ENCODE results near the gene ITPK1. TPM values are rescaled to one million over a fixed set of nuclear protein-coding genes. Genes with fewer than 3 reads are reported as not detected.

The ITPK1 gene
- total RNA-seq, 1 experiment from 2014 or later, result 25.9 TPM

- POLR2A ChIA-PET, result no interaction called here
- BruUV-seq (replicated peaks), result no TSS peak
- H3K27me3 ChIP-seq (ENCODE audit: control insufficient read depth, insufficient read depth, low read length), result no peaks in the 10 kb centered on the region
- in situ Hi-C loops (cut with HindIII; ENCODE audit: low pct_unique_long_range_greater_than_20kb, low sequenced_read_pairs), result no loop called here
- no peaks in the 10 kb centered on the region for H3K9me3 ChIP-seq (ENCODE audit: control insufficient read depth, insufficient read depth, low read depth, low read length)
- no peaks in the 10 kb centered on the region for H3K4me1 ChIP-seq (ENCODE audit: control insufficient read depth, insufficient read depth, low read length)
- H3K27ac ChIP-seq (ENCODE audit: low read length), result no peak overlapping the region
- CTCF ChIA-PET, result no interaction called here
- H3K36me3 ChIP-seq (ENCODE audit: control insufficient read depth, insufficient read depth, low read length), result no peaks in the 10 kb centered on the region
- intact Hi-C loops (cut with micrococcal nuclease; ENCODE audit: unreplicated experiment), result loop anchor here (10.0 kb wide), 1 partner anchor 176 kb away; no protein-coding TSS in a partner anchor
- H3K4me3 ChIP-seq (ENCODE audit: low read depth in 2 of 2, low read length in 2 of 2), result no peak overlapping the region
- no peak for TF ChIP-seq TCF7L2 (IDR thresholded peaks at IDR 0.05; ENCODE audit: low read depth, low read length)
- TF ChIP-seq CTCF (IDR thresholded peaks at IDR 0.05), result no peak
- TF ChIP-seq SIN3A (IDR thresholded peaks at IDR 0.05; ENCODE audit: borderline replicate concordance, insufficient read depth, low read depth, low read length), result no peak
- no peak for ATAC-seq
- no peak for DNase-seq (ENCODE audit: low read depth, low spot score)
Observed at GRCh38 chr14:92959189-92959531, 156.6 kb downstream of the ITPK1 start.

GRCh38 chr14:92958373-92959188, 157.1 kb downstream of the ITPK1 start:
- ChIA-PET POLR2A (no interaction called here), CTCF (no interaction called here)
- H3K27ac ChIP-seq (ENCODE audit: low read length), result no peak overlapping the region
- DNase-seq (ENCODE audit: low read depth, low spot score), result no peak
- TF ChIP-seq CTCF (IDR thresholded peaks at IDR 0.05), result no peak
- no peak for TF ChIP-seq SIN3A (IDR thresholded peaks at IDR 0.05; ENCODE audit: borderline replicate concordance, insufficient read depth, low read depth, low read length)
- TF ChIP-seq TCF7L2 (IDR thresholded peaks at IDR 0.05; ENCODE audit: low read depth, low read length), result no peak
- TF ChIP-seq REST (IDR thresholded peaks at IDR 0.05; ENCODE audit: insufficient read depth in 1 of 2, low read depth in 2 of 2, low read length in 1 of 2), result no peak
- no peak for TF ChIP-seq POLR2AphosphoS5 (IDR thresholded peaks at IDR 0.05; ENCODE audit: low read depth, low read length)
- no peaks in the 10 kb centered on the region for H3K36me3 ChIP-seq (ENCODE audit: control insufficient read depth, insufficient read depth, low read length)
- no peak for ATAC-seq
- no peaks in the 10 kb centered on the region for H3K27me3 ChIP-seq (ENCODE audit: control insufficient read depth, insufficient read depth, low read length)
- intact Hi-C loops (cut with micrococcal nuclease; ENCODE audit: unreplicated experiment), result loop anchor here (10.0 kb wide), 1 partner anchor 176 kb away; no protein-coding TSS in a partner anchor
- no peaks in the 10 kb centered on the region for H3K9me3 ChIP-seq (ENCODE audit: control insufficient read depth, insufficient read depth, low read depth, low read length)
- no peak overlapping the region for H3K4me3 ChIP-seq (ENCODE audit: low read depth in 2 of 2, low read length in 2 of 2)
- H3K4me1 ChIP-seq (ENCODE audit: control insufficient read depth, insufficient read depth, low read length), result no peaks in the 10 kb centered on the region
- in situ Hi-C loops (cut with HindIII; ENCODE audit: low pct_unique_long_range_greater_than_20kb, low sequenced_read_pairs), result no loop called here
- no TSS peak for BruUV-seq (replicated peaks)

Data from Panc1 (cell line).